Muscle of arm (tissue), 12 donors: ENCODE results near the gene SCAF11. TPM values are rescaled to one million over a fixed set of nuclear protein-coding genes. Genes with fewer than 3 reads are reported as not detected.

Experiments used
- DNase-seq: peaks from one replicate; pipeline ENCODE4 v3.0.0-alpha.2; 2013
- polyA plus RNA-seq, 12 donors: library from polyadenylated mRNA; unstranded; fragments of 120-200 nt; gene quantifications; one replicate each; pipeline ENCODE4 v1.2.1, GENCODE V29; 2013; ENCODE audit not compliant: insufficient read length in 12 of 12

Gene SCAF11
- polyA plus RNA-seq, 12 donors, result 57.3 to 134 (median 77.2) TPM; not detected in 1

DNA sequence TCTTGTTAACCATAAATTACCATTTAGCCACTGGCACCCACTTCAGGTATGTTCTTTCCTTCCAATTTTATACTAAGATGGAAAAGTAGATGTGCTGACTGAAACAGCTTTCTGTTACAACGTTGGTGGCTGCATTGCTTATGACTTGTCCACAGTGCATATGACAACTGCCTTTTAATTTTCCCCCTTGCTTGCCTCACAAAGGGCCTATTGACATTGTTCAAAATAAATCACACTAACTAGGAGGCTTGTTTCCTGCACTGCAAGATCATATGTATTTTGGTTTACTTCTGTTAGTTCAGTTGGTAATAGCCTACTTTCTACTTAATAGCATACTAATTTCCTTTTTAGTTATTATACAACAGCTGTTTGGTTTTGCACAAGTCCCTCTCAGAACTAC is 55.4 kb downstream of the SCAF11 start:
- DNase-seq, result no peak

DNA sequence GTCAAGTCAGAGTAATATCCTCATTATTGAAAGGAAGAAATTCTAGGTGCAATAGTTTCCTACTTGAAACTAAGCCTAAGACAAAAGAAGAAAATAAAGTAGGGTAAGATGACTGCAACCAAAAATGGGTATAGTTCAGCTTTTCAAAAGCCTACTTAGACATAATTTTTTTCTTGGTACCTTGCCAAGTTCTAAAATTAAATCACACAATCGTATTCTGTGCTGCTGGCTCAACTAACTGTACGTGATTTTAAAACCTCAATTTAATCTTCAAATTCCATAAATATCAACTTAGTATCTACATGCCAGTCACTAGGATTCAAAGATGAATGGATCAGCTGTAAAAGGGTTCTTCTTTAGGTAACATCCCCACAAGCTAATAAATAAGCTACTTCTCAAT is 56.9 kb downstream of the SCAF11 start:
- DNase-seq, result no peak

GRCh38 chr12:45930369-45930768 is 60.0 kb downstream of the SCAF11 start:
- no peak for DNase-seq

DNA sequence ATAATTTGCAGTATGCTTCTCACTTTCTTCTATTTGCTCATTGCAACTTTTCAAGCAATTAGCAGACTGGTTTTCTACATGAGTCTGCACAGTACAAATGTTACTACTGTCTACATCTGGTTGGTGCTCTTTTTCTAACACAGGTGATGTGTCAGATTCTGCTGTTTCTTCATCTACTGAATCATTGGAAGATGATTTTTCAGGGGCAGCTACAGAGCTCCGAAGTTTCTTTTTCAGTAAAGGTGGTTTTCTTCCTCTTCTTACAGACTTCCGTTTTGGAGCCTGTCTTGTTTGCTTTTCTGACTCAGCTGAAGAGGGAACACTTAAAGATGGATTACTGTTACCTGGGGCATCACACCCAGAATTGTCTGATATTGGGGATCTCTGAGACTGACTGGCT is 62.1 kb downstream of the SCAF11 start:
- no peak for DNase-seq

DNA sequence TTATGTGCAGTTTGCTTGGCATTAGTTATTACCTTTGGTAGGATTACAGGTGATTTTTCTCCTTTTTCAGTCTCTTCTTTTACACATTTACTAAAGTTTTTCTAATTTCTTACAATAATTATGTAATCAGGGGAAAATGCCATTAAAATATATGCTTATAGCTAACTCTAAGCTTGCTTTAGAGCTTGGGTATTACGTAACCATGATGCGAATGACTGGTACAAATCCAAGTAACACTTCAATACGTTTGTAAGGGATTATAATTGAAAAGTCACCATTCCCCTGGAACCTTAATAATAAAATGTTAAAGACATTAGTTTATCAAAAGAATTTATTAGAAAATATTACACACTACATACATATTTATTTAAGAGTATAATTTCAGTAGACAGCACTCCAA is 71.6 kb downstream of the SCAF11 start:
- no peak for DNase-seq

- DNase-seq, result no peak
Observed at GRCh38 chr12:45915405-45915804, 75.0 kb downstream of the SCAF11 start.

DNA sequence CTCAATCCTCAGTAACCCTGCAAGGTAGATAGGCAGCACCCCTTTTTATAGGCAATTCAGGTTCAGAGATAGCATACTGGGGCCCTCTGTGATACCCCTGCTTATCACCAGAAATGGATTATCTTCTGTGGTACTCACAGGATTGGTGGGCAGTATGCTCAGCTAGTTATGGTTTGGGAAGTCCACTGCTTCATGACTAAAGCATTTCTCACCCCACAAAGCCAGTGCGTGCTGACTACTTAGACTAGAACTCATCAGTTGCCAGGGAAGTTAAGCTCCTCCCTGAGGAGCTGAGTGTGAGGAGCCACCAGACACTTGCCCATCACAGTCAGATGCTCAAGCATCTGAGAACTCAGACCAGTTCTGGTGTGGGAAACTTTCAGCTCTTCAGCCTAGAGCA is 76.3 kb downstream of the SCAF11 start:
- no peak for DNase-seq

DNA sequence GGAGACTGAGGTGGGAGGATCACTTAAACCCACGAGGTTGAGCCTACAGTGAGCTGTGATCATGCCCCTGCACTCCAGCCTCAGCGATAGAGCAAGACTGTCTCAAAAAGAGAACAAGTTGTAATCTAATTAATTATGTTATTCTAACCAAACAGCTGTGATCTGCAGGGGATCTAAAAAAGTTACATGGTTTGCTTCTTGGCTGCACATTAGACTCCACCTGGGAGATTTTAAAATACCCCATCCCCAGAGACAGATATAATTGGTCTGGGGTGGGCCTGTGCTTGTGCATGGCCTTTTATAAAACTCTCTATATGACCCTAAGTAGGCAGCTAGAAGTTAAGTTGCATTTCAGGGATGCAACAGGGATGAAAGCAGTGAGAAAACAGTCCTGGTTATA is 76.7 kb downstream of the SCAF11 start:
- DNase-seq, result no peak

DNA sequence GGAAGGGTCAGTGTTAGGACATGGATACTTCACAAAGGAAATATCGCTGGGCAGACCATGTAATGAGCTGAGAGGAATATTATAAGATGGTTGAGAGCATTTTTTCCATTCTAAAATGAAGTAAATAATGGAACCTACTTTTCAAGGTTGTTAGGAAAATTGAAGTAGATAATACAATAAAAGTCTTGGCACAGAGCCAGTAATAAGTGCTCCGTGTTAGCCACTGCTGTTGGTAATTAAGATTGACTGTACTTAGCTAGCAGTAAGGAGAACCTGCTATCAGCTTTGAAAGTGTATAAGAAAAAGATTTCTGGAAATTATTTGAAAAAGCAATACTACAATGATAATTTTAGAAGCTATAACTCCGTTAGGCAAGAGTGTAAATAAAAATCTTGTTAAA is 77.6 kb downstream of the SCAF11 start:
- no peak for DNase-seq

GRCh38 chr12:45909041-45909713 is 81.2 kb downstream of the SCAF11 start:
- DNase-seq, result no peak

GRCh38 chr12:45907955-45908354 is 82.4 kb downstream of the SCAF11 start:
- no peak for DNase-seq

DNA sequence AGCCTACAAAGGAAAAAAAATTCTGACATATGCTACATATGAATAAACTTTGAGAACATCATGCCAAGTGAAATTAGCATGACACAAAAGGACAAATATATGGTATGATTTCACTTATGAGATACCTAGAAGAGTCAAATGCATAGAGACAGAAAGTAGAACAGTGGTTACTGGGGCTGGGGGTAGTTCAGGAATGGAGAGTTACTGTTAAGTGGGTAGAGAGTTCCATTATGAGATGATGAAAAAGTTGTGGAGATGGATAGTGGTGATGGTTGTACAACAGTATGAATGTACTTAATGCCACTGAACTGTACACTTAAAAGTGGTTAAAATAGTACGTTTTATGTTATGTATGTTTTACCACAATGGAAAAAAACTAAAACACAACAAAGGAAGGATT is 92.3 kb downstream of the SCAF11 start:
- no peak for DNase-seq

DNA sequence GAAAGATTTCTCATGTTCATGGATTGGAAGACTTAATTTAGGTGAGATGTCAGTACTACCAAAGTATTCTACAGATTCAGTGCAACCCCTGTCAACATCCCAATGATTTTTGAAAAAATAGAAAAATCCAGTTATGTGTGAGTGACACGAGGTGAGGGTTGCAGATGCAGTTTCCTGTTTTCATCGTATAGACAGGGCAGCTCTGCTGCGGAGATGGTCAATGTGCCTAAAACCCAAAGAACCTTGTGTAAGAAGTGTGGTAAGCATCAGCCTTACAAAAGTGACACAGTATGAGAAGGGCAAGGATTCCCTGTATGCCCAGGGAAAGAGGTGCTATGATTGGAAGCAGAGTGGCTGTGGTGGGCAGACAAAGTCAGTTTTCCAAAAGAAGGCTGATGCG is 94.4 kb downstream of the SCAF11 start:
- no peak for DNase-seq

GRCh38 chr12:45893240-45893639 is 97.1 kb downstream of the SCAF11 start:
- DNase-seq, result no peak

DNA sequence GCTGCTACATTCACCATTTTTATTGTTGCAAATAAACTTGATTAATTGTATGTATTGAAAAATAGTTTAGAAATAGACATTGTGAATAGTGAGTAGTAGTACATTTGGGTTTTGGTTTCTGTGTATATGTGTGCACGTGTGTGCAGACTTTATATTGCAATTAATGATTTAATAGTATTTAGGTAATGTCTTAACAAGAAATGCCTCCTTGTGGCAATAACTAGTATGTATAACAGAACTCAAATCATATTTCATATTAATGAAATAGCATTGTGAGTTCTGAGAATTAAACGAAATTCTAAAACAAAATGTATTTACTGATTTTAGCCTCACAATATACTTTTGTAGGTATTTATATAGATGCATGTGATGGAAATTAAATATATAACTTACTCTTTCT is 100.1 kb downstream of the SCAF11 start:
- no peak for DNase-seq

DNA sequence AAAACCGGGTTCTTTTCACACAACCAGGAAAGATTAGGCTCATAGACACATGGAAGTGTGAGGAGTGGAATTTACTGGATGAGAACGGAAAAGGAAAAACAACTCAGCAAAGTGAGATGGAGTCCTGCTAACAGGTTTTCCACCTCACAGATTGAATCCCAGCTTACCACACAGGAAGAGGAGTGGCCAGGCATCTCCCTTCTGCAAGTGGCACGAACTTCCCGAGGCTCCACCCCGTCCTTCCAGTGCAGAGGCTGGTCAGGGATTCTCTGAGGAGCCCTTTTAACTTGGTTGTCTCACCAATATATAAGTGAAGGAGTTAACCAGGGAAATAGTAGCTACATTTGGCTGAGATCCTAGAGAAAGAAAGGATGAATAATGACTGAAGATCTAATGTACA is 102.8 kb downstream of the SCAF11 start:
- DNase-seq, result no peak

DNA sequence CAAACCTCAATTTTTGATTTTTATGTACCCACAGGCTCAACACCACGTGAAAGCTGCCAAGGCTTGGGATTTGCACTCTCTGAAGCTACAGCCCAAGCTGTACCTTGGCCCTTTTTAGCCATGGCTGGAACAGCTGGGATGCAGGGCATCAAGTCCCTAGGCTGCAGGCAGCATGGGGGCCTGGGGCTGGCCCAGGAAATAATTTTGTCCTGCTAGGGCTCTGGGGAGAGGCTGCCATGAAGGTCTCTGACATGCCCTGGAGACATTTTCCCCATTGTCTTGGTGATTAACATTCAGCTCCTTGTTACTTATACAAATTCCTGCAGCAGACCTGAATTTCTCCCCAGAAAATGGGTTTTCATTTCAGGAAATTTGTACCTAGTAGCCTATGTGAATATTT is 103.7 kb downstream of the SCAF11 start:
- DNase-seq, result no peak

DNA sequence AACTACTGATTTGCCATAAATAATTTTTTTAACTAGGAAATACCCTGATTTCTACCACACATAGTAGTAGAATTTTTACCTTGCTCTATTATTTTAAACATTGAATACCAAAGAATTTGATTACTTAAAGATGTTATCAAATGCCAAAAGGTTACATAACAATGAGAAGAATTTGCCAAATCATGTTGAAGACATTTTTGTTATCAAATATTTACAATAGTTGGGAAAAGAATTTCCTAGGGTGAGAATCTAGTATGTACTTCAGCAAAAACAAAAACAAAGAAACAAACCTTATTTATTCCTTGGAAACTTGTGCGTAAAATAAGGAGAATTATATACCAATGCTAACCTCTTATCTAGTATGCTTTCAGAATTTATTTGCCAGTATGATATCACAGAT is 107.2 kb downstream of the SCAF11 start:
- DNase-seq, result no peak

- DNase-seq, result no peak
Observed at GRCh38 chr12:45880533-45880932, 109.8 kb downstream of the SCAF11 start.

DNA sequence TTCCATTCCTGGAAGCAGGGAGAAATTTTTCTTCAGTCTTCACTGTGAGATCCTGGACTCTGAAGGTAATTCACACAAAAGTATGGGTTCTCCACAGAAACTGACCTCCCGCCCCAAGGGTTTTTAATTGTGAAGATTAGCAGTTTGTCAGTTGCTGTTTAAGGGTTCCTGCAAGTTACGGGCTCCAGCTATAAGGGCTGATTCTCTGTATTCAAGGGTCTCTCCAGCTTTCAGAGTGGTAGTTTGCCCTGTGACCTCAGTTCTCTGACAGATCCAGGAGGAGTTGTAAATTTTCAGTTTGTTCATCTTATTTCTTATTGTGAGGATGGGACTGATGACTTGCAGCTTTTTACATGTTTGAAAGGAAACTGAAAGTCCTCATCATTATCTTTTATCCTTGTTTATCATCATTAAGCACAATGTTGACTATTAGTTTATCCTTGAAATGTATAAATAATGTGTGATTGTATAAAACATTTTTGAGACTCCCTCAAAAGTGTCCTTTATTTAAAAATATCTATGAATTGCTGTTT is 110.9 kb downstream of the SCAF11 start:
- no peak for DNase-seq

DNA sequence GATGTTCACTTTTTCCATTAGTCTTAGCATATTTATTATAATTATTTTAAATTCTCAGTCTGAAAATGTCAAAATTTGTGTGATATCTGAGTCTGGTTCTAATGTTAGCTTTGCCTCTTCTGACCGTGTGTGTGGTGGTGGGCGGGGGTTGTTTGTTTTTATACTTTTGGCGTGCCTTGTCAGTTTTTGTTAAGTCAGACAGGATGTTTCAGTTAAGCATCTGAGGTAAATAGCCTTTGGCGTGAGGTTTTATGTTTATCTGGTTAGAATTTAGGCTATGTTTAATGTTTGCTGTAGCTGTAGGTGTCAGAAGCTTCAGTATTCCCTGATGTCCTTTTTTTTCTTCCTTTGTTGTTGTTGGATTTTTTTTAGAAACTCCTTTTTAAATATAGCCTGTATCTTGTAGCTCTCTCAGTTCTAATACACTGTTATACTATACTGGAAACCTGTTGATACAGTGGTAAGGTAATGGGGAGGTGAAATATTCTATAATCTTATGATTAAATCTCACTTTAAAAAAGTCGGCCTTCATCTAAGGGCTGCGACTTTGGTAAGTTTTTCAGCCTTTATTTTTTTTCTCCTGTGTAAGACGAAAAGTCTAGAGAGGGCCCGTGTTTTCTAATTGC is 111.6 kb downstream of the SCAF11 start:
- no peak for DNase-seq

DNA sequence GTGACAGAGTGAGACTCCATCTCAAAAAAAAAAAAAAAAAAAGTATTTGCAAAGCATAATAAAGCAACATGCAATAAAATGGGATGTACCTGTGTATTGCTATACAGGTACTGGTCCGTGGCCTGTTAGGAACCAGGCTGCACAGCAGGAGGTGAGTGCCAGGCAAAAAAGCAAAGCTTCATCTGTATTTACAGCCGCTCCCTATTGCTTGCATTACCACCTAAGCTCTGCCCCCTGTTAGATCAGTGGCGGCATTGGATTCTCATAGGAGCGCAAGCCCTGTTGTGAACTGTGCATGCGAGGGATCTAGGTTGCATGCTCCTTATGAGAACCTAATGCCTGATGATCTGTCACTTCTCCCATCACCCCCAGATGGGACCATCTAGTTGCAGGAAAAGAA is 113.3 kb downstream of the SCAF11 start:
- DNase-seq, result no peak

DNA sequence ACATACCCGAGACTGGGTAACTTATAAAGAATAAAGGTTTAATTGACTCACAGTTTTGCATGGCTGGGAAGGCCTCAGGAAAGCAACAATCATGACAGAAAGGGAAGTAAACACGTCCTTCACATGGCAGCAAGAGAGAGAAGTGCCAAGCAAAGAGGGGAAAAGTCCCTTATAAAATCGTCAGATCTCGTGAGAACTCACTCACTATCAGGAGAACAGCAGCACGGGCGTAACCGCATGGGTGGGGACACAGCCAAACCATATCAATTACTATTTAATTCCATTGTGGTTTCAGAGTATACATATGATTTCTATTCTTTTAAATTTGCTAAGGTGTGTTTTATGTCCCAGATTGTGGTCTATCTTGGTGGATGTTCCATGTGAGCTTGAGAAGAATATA is 117.9 kb downstream of the SCAF11 start:
- no peak for DNase-seq
